ENCODE data around the gene PCYOX1L.

PCYOX1L gene

DNA sequence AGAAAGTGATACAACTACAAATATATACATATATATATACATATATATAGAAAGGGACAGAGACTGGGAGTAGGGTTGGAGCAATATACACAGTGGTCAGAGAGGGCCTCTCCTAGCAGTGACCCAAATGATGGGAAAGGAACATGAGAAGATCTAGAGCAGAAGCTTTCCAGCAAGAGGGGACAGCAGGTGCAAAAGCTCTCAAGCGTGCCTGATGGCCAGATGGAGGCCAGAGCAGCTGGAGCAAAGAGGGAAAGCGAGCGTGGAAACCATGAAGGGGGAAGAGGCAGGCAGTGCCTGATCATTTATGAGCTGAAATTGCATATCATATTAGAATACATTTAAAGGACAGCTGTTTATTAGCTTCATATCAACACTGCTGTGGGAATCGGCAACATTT is 20.1 kb upstream of the PCYOX1L start:
- no peak for DNase-seq (ENCODE audit: extremely low read depth in 1 of 2, low read depth in 1 of 2)

DNA sequence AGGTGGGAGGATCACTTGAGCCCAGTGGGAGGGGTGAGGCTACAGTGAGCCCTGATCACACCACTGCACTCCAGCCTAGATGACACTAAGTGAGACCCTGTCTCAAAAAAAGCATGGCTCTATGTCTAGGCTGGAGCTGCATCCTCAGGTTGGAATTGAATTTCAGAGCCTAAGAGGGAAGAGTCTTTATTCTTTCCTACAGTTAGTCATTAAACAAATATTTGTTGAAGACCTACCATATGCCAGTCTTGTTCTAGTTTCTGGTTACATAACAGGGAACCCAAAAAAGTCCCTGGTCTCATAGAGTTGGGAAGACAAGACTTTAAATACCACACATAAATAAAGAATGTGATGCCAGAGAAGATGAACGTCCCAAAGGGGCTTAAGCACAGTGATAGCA is 19.5 kb upstream of the PCYOX1L start:
- no peak for DNase-seq (ENCODE audit: extremely low read depth in 1 of 2, low read depth in 1 of 2)

DNA sequence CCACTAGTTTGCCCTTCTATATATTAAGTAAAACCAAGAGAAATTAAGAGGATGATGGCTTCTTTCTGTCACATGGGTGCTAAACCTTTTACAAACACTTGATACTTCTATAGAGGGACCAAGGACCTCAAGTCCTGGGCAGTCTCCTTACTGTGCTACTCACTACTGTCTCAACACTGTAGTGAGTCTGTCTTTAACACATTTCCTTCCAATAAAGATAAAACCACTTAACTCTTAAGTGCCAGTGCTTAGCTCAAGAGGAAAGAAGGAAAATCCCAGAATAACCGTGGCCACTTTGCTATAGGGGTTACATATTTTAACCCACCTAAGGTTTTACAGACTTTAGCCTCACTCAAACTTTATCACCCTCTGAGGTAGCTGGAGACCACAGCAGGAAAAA is 16.9 kb upstream of the PCYOX1L start:
- no peak for DNase-seq (ENCODE audit: extremely low read depth in 1 of 2, low read depth in 1 of 2)

DNA sequence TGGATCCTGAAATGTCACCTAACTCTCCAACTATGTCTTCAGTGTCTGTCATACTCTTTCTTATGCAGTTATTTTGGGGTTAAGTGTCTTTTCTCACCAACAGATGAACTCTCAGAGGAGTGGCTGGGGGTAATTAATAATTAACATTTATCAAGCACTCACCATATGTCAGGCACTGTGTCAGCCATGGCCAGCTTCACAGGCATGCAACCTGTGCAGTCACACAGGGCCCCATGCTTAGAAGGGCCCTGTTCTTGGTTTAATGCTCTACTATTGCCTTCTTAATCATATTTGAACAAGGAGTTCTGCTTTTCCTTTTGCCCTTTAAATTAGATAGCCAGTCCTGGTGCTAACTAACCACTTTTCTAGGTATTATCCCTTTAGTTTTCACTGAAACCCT is 16.0 kb upstream of the PCYOX1L start:
- DNase-seq (ENCODE audit: extremely low read depth in 1 of 2, low read depth in 1 of 2): no peak

DNA sequence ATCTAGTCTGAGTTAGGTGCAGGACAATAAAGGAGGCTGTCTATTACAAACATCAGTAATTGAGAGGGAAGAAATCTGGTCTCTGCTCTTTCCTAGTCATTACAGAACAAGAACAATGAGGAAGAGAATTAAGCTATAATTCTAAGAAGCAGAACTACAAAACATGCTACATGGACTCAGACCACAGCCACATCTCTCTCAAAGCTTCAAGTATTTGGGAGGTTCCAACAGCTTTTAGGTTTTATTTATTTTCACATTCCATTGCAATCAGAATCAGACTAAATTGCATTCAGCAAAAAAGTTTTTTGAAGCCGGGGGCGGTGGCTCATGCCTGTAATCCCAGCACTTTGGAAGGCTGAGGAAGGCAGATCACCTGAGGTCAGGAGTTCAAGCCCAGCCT is 13.7 kb upstream of the PCYOX1L start:
- DNase-seq (ENCODE audit: extremely low read depth in 1 of 2, low read depth in 1 of 2): no peak

DNA sequence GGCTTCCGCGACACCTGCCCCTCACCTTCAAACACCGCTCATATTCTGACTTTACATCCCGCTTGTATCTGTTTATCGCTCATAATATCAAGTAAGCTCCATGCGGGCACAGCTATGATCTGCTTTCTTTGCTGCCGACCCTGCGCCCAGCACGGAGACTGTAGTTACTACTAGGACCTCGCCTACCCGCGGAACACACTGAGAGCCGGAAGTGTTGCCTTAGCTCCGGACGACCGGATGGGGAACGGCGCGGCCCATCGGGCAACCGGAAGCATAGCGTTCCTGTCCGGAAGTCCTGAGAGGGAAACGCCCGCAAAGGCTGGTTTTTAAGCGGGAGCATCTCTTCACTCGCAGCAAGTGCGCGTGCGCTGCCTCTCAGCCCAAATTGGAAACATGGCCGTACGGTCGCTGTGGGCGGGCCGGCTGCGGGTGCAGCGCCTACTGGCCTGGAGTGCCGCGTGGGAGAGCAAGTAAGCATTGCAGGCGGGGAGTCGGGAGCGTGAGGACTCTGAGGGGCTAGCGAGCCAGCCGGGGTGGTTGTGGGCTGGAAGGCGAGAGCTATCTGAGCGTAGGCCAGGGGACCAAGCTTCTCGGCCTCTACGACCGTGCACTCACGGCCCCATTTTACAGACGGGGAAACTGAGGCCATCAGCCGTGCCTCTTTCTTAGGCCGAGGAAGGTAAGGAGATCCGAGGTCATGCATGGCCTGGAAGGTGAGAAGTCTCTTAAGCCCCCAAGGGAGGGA is 12.5 kb upstream of the PCYOX1L start, which contains the start of gene GRPEL2:
Gene GRPEL2 (plus strand): TSS at position 353 of the 745 bp plus-strand sequence. CDS start 41 bp downstream, at position 394.
- DNase-seq (ENCODE audit: extremely low read depth in 1 of 2, low read depth in 1 of 2): peak; percentile 88 to 94

DNA sequence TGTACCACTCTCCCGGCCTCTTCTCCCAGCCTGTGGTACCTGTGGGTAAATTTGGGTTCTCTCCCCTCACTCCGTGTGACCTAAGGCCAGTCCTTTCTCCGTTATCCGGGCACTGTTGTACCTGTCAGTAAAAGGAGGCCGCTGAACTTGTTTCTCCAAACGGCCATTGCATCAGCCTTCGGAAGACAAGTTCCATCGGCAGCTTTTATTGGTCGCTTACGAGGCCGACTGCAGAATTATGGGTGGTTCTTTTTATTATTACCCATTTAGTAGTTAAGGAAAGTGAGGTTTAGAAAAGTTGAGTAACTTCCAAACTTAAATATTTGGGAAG is 12.0 kb upstream of the PCYOX1L start:
- no peak for DNase-seq (ENCODE audit: extremely low read depth in 1 of 2, low read depth in 1 of 2)

DNA sequence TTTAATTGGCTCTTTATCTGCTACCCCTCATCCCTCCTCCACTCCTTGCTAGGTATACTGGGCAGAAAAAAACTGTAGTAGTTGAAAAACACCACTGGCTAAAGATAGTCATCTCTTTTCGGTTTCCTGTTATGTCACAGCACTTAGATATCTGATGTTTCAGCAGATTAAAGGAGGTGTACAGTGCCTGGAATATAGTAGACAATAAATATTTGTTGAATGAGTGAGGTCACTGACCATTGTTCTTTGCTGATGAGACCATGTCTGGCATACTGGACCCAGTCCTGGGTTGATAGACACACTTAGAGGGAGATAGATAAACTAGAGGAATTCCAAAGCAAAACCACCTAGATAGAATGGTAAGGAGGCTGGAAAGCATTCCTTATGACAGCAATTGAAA is 9.3 kb upstream of the PCYOX1L start:
- DNase-seq (ENCODE audit: extremely low read depth in 1 of 2, low read depth in 1 of 2): no peak

DNA sequence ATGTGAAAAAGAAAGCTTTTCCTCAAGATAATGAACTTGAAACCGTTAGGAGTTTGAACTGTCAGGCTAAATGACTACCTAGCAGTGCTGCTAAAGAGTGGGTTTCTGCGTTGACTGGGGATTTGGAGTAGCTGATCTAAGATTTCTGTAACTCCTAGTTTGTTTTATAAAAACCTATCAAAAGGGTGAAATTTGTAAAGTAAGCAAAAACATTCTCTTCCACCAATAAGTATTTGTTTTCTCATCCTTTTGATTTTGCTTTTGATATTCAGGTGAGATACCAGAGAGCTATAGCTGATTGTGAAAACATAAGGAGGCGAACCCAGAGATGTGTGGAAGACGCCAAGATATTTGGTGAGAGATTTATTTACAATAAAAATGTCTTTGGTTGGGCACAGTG is 8.5 kb upstream of the PCYOX1L start:
- no peak for DNase-seq (ENCODE audit: extremely low read depth in 1 of 2, low read depth in 1 of 2)

DNA sequence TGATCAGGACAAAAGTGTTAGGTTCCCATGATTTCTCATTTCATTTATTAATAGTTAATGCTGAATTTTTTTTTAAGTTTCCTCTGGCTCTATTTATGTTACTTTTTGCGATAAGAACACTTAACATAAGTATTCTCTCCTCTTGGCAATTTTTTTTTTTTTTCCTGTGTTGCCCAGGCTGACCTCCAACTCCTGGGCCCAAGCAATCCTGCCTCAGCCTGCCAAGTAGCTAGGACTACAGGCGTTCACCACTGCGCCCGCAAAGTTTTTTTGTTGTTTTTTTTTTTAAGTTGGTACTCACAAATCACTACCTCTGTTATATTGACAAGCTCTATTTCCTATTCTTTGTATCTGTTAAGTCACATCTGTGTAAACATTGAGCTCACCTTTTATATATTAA is 5.7 kb upstream of the PCYOX1L start:
- DNase-seq (ENCODE audit: extremely low read depth in 1 of 2, low read depth in 1 of 2): no peak

DNA sequence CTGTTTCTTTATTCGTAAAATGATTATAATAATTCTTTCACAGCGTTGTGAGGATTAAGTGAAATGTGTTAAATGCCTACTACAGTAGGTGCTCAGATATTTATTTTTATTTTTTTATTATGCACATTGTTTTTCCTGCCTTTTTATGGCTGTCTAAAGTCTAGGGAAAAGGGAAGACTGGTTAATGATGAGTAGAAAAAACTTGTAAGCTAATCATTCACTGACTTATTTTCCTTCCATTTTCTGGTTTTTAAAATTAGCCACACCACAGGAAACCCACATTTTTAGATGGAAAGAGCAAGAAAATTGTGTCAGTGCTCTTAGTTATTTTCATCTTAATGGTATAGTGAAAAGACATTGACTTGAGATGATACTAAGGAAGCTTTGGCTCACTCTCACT is 3.9 kb upstream of the PCYOX1L start:
- no peak for DNase-seq (ENCODE audit: extremely low read depth in 1 of 2, low read depth in 1 of 2)

DNA sequence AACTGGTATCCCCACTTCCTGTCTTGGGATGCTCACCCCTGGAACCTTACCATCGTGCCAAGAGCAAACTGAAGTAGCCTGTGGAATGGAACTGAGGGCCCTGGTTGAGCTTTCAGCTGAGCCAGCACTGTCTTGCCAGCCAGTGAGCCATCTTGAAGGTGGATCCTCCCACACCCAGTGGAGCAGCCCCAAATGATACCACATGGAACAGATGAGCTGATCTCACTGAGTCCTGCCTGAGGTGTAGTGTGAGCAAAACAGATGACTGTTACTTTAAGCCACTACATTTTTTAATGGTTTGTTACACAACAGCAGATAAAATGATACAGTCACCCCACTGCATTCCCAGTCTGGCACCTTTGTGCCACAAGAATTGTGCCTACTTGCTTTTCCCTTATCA is 2.2 kb upstream of the PCYOX1L start:
- DNase-seq (ENCODE audit: extremely low read depth in 1 of 2, low read depth in 1 of 2): peak in 1 of 2 donors; percentile 40

DNA sequence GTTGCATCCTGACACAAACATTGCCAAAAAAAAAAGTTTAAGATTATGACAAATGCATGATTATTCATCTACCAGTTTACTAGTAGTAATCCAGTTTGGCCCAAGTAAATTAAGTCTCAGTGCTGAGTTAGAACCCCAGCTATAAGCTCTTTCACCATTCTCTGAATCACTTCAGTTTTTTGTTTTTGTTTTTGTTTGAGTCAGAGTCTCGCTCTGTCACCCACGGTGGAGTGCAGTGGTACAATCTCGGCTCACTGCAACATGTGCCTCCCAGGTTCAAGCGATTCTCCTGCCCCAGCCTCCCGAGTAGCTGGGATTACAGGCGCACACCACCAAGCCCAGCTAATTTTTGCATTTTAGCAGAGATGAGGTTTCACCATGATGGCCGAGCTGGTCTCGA is 1.5 kb upstream of the PCYOX1L start:
- no peak for DNase-seq (ENCODE audit: extremely low read depth in 1 of 2, low read depth in 1 of 2)

DNA sequence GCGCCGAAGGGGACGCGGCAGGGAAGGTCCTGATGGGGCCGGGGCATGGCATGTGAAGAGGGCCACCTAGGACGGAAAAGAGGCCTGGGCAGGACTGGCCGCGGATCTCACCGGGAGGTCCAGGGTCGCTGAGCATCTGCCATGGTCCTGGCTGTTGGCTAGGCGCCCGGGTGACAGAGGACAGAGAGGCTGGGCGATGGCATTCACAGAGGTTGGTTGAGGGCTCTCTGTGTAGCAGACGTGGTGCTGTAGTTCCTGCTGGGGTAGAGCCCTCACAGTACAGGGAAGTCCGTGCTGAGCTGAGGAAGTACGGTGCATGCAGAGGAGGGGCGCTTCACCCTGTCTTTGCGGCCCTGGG is 427 bp downstream of the PCYOX1L start:
- no peak for DNase-seq (ENCODE audit: extremely low read depth in 1 of 2, low read depth in 1 of 2)

DNA sequence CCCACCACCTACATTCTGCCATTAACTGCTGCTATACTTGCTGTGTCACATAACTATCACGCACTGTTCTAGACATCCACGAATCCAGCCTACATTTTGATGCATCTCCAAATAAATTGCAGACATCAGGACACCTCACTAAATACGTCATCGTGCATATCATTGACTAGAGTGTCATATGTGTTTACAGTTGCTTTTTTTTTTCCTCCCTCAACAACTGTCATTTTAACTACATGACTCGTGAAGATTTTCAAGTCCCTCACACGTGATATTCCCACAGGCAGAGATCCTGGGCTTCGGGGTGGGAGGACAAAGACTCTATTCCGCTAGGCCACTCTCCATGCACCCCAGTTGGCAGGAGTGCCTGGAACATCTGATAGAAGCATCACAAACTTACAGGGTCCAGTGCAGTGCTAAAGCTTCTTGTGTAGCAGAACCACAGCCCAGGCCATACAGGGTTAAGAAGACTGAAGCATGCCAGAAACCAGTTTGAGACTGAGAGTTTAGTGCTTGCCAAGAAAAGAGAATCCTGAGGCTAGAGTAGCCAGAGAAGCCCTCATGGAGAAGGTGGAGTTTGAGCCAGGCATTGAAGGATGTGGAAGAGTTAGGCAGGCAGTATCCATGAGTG is 1.1 kb downstream of the PCYOX1L start:
- no peak for DNase-seq (ENCODE audit: extremely low read depth in 1 of 2, low read depth in 1 of 2)

DNA sequence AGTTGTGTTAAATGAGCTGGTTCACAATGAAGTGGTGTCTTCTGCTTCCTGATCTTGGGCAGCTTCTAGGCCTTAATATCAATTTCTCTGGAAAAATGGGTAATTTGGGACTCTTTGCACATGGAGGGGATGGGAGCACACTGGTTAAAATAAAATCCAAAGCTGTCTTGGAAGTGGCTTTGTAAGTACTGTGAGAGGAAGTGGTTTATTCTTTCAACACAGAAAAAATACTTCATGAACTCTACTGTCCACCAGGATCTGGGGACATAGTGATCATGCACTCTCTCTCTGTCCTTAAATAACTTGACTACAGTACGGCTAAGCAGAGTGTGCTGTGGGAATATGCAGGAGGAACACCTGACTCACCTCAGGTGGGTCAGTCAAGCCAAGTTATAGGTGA is 2.4 kb downstream of the PCYOX1L start:
- DNase-seq (ENCODE audit: extremely low read depth in 1 of 2, low read depth in 1 of 2): no peak

DNA sequence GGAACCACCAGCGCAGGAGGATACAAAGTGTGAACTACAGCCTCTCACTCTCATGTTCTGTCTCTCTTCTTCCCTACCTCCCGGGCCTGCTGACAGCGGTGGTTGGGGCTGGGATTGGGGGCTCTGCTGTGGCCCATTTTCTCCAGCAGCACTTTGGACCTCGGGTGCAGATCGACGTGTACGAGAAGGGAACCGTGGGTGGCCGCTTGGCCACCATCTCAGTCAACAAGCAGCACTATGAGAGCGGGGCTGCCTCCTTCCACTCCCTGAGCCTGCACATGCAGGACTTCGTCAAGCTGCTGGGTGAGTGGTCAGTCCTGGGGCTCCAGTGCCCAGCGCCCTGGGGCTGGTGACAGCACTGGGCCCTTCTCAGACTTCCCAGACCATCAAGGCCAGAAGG is 4.7 kb downstream of the PCYOX1L start:
- no peak for DNase-seq (ENCODE audit: extremely low read depth in 1 of 2, low read depth in 1 of 2)

DNA sequence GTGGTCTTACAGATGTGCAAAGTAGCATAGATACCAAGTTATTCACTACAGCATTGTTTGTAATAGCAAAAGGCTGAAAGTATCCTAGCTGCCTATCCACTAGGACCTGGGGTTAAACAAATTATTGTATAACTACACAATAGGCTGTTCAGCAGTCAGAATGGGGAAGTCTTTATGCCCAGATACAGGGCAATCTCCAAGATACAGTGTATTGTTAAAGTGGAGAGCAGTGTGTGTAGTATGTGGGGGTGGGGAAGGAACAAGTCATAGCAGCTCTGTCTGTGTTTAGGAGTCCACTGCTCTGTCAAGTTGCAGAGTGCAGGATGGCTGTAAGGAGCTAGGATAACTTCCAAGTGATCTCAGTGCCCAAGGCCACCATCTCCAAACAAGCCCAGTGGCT is 5.5 kb downstream of the PCYOX1L start:
- no peak for DNase-seq (ENCODE audit: extremely low read depth in 1 of 2, low read depth in 1 of 2)

DNA sequence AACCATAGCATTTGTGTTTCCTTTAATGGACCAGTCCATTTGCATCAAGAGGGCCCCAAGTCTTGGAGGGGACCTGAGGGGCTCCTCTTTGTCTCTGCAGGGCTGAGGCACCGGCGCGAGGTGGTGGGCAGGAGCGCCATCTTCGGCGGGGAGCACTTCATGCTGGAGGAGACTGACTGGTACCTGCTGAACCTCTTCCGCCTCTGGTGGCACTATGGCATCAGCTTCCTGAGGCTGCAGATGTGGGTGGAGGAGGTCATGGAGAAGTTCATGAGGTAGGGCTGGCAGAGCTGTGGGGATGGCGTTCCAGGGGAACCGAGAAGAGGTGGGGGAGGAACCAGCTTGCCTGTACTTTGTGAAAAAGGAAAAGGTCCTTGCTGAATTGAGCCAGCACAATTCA is 6.1 kb downstream of the PCYOX1L start:
- DNase-seq (ENCODE audit: extremely low read depth in 1 of 2, low read depth in 1 of 2): no peak

DNA sequence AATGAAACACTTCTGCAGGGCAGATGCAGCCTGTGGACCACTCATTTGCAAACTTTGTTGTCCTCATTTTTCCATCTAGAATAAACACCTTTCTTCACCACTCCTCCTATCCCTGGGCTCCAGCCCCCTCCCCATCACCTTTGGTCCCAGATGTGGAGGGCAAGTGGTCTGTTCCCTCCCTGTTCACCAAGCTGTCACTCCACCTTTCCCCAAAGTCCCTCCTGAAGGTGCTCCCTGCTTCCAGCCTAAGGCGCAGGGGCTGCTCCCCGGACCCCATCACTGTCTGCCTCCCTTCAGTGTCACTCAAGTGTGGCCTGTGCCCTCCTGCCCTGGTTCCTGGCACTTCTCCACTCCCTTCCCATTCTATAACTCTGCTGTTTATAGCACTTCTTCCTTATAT is 6.9 kb downstream of the PCYOX1L start:
- no peak for DNase-seq (ENCODE audit: extremely low read depth in 1 of 2, low read depth in 1 of 2)

DNA sequence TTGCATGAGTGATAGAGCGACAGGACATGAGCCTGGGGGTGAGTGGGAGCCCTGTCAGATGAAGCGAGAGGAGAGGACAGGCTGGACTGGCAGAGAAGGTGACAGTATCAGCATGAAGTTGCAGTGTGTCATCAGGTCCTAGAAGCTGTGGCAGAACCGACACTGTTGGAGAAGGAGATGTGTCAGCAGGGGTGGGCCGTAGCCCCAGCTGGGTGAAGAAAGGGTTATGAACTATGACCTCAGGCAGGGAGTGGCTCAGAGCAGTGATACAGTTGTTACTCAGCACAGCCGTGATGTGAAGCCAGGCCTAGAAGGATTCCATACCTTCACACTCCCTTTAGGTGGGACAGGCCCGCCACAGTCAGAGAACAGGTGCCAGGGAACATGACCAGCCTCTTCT is 7.6 kb downstream of the PCYOX1L start:
- no peak for DNase-seq (ENCODE audit: extremely low read depth in 1 of 2, low read depth in 1 of 2)

DNA sequence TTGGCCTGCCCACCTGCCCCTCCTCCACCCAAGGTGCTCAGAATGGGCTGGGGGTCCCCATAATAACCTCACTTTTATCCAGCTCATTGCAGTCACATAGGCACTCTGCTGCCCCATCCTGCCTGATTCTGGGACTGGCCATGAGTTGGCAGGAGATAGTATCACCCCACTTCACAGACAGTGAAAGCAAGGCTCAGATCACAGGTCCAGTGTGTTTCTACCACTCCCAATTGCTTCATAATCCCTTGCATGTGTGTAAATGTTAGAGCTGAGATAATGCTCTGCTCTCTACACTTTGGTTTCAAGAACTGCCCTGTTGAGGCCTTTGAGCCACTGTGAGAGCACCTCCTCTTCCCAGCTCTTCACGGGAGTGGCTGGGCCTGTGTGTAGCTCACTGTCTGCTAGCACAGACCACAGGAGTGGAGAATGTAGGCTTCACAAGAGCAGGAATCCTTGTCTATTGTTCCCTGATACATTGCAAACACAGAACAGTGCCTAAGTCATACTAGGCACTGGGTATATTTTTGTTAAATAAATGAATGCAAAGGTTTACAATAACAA is 8.4 kb downstream of the PCYOX1L start:
- DNase-seq (ENCODE audit: extremely low read depth in 1 of 2, low read depth in 1 of 2): no peak
